ENCODE data around the gene HNRNPAB. TPM values are rescaled to one million over a fixed set of nuclear protein-coding genes. Genes with fewer than 3 reads are reported as not detected.
"Not testable (repeated sequence)": the region's sequence is repeated elsewhere in the genome, so short reads cannot be mapped to it uniquely, and the experiment has no call there.

Gene HNRNPAB
- total RNA-seq, 1 donor from 2014 or later: 281 TPM

GRCh38 chr5:178227138-178227659 lies 22.9 kb downstream of the HNRNPAB start:
- H3K9me3 Mint-ChIP-seq (ENCODE audit: unreplicated experiment): peaks cover 15% of the 10 kb centered on the region
- peaks cover 20% of the 10 kb centered on the region for H3K4me1 Mint-ChIP-seq (ENCODE audit: low read depth, unreplicated experiment)
- H3K4me3 Mint-ChIP-seq (ENCODE audit: unreplicated experiment): no peak overlapping the region
- DNase-seq: no peak
- no peak overlapping the region for H3K27ac Mint-ChIP-seq (ENCODE audit: unreplicated experiment)
- H3K36me3 Mint-ChIP-seq (ENCODE audit: unreplicated experiment): peaks cover 26% of the 10 kb centered on the region
- peaks cover 12% of the 10 kb centered on the region for H3K27me3 Mint-ChIP-seq (ENCODE audit: unreplicated experiment)
- TF ChIP-seq, protein P1, sequence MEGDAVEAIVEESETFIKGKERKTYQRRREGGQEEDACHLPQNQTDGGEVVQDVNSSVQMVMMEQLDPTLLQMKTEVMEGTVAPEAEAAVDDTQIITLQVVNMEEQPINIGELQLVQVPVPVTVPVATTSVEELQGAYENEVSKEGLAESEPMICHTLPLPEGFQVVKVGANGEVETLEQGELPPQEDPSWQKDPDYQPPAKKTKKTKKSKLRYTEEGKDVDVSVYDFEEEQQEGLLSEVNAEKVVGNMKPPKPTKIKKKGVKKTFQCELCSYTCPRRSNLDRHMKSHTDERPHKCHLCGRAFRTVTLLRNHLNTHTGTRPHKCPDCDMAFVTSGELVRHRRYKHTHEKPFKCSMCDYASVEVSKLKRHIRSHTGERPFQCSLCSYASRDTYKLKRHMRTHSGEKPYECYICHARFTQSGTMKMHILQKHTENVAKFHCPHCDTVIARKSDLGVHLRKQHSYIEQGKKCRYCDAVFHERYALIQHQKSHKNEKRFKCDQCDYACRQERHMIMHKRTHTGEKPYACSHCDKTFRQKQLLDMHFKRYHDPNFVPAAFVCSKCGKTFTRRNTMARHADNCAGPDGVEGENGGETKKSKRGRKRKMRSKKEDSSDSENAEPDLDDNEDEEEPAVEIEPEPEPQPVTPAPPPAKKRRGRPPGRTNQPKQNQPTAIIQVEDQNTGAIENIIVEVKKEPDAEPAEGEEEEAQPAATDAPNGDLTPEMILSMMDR (IDR thresholded peaks at IDR 0.05; ENCODE audit: partially characterized antibody, unreplicated experiment): no peak

GRCh38 chr5:178227929-178228328 lies 23.6 kb downstream of the HNRNPAB start:
- no peak overlapping the region for H3K4me3 Mint-ChIP-seq (ENCODE audit: unreplicated experiment)
- no peak overlapping the region for H3K27ac Mint-ChIP-seq (ENCODE audit: unreplicated experiment)
- TF ChIP-seq, protein P1 (IDR thresholded peaks at IDR 0.05; ENCODE audit: partially characterized antibody, unreplicated experiment): no peak
- H3K4me1 Mint-ChIP-seq (ENCODE audit: low read depth, unreplicated experiment): peaks cover 20% of the 10 kb centered on the region
- no peak for DNase-seq
- H3K9me3 Mint-ChIP-seq (ENCODE audit: unreplicated experiment): peaks cover 15% of the 10 kb centered on the region
- H3K36me3 Mint-ChIP-seq (ENCODE audit: unreplicated experiment): peaks cover 26% of the 10 kb centered on the region
- H3K27me3 Mint-ChIP-seq (ENCODE audit: unreplicated experiment): peaks cover 12% of the 10 kb centered on the region

- peaks cover 26% of the 10 kb centered on the region for H3K36me3 Mint-ChIP-seq (ENCODE audit: unreplicated experiment)
- no peak overlapping the region for H3K27ac Mint-ChIP-seq (ENCODE audit: unreplicated experiment)
- H3K9me3 Mint-ChIP-seq (ENCODE audit: unreplicated experiment): peaks cover 16% of the 10 kb centered on the region
- no peak for DNase-seq
- peaks cover 12% of the 10 kb centered on the region for H3K27me3 Mint-ChIP-seq (ENCODE audit: unreplicated experiment)
- peaks cover 18% of the 10 kb centered on the region for H3K4me1 Mint-ChIP-seq (ENCODE audit: low read depth, unreplicated experiment)
- TF ChIP-seq, protein P1 (IDR thresholded peaks at IDR 0.05; ENCODE audit: partially characterized antibody, unreplicated experiment): no peak
- no peak overlapping the region for H3K4me3 Mint-ChIP-seq (ENCODE audit: unreplicated experiment)
Observed at GRCh38 chr5:178228609-178229008, 24.3 kb downstream of the HNRNPAB start.

DNA sequence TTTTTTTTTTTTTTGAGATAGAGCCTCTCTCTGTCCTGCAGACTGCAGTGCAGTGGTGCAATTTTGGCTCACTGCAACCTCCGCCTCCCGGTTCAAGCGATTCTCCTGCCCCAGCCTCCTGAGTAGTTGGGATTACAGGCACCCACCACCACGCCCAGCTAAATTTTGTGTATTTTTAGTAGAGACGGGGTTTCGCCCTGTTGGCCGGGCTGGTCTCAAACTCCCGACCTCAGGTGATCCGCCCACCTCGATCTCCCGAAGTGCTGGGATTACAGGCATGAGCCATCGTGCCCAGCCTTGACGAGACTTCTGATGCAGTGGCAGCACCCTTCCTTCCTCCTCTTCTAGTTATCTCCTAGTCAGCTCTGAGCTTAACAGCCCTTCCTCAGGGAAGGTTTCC lies 24.8 kb downstream of the HNRNPAB start:
- Mint-ChIP-seq H3K27me3 (ENCODE audit: unreplicated experiment) (peaks cover 11% of the 10 kb centered on the region), H3K36me3 (ENCODE audit: unreplicated experiment) (peaks cover 26% of the 10 kb centered on the region), H3K4me3 (ENCODE audit: unreplicated experiment) (peak overlapping the region; percentile 18), H3K4me1 (ENCODE audit: low read depth, unreplicated experiment) (peaks cover 18% of the 10 kb centered on the region), H3K9me3 (ENCODE audit: unreplicated experiment) (peaks cover 16% of the 10 kb centered on the region)
- not testable (repeated sequence) for DNase-seq; H3K27ac Mint-ChIP-seq (ENCODE audit: unreplicated experiment)

DNA sequence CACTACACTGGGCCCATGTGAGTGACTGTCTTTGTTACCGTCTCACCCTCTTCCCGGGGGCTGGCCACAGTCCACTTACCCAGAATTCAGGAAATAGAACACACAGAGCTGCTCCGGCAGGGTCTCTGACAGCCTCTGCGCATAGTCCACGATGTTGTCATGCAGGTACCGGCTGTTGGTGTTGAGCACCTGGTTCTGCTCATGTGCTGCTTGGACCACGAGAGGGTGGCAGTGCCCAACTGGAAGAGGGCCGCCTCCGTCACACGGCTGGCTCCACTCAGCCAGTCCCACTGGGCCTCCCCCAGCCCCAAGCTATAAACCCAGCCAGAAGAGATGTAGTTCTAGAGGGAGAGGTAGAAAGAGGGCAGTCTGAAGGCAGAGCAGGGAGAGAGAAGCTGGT lies 25.5 kb downstream of the HNRNPAB start:
- no peak for DNase-seq
- H3K36me3 Mint-ChIP-seq (ENCODE audit: unreplicated experiment): peaks cover 26% of the 10 kb centered on the region

More for the DNA sequence above, 25.5 kb downstream of the HNRNPAB start:
- Mint-ChIP-seq H3K4me3 (ENCODE audit: unreplicated experiment) (peak overlapping the region; percentile 57), H3K27me3 (ENCODE audit: unreplicated experiment) (peaks cover 11% of the 10 kb centered on the region), H3K9me3 (ENCODE audit: unreplicated experiment) (peaks cover 16% of the 10 kb centered on the region), H3K27ac (ENCODE audit: unreplicated experiment) (peak overlapping the region; percentile 43), H3K4me1 (ENCODE audit: low read depth, unreplicated experiment) (peaks cover 18% of the 10 kb centered on the region)
- TF ChIP-seq, protein P1 (IDR thresholded peaks at IDR 0.05; ENCODE audit: partially characterized antibody, unreplicated experiment): no peak

All from glutamatergic neuron (in vitro differentiated cells).